GM12865 (cell line): ENCODE measurements around the gene ARHGAP6.

Experiments used
- DNase-seq: peaks from one replicate; pipeline ENCODE4 v3.0.0; 2010; ENCODE audit warnings: low read depth
- H3K4me3 ChIP-seq: 2 replicates; pipeline ENCODE4 v1.5.1; 2011; ENCODE audit warnings: mild to moderate bottlenecking, low read depth, low read length, control low read depth
- TF ChIP-seq, protein P1 (sequence below): IDR thresholded peaks from 2 replicates; pipeline ENCODE4 v1.5.1; 2011; ENCODE audit warnings: low read length, control low read depth, low read depth, inconsistent platforms; ENCODE audit not compliant: insufficient read depth; ENCODE audit errors: missing control alignments

The ARHGAP6 gene

DNA sequence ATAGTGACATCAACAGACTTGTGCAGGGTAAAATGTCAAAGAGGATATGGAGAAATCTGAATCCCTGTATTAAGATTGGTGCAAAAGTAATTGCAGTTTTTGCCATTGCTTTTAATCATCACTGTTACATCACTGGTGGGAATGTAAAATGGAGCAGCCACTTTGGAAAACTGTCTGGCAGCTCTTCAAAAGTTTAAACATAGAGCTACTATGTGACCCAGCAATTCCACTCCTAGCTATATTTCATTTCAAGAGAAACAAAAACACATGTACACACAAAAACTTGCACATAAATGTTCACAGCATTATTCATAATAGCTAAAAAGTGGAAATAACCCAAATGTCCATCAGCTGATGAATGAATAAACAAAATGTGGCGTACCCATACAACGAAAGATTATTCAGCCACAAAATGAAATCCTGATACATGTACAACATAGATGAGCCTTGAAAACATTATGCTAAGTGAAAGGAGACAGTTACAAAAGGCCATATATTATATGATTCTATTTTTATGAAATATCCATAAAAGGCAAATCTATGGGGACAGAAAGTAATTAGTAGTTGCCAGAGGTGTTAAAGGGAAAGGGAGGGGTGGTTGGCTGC is 266.1 kb downstream of the ARHGAP6 start:
- H3K4me3 ChIP-seq: no peak overlapping the region
- no peak for DNase-seq
- TF ChIP-seq, protein P1, sequence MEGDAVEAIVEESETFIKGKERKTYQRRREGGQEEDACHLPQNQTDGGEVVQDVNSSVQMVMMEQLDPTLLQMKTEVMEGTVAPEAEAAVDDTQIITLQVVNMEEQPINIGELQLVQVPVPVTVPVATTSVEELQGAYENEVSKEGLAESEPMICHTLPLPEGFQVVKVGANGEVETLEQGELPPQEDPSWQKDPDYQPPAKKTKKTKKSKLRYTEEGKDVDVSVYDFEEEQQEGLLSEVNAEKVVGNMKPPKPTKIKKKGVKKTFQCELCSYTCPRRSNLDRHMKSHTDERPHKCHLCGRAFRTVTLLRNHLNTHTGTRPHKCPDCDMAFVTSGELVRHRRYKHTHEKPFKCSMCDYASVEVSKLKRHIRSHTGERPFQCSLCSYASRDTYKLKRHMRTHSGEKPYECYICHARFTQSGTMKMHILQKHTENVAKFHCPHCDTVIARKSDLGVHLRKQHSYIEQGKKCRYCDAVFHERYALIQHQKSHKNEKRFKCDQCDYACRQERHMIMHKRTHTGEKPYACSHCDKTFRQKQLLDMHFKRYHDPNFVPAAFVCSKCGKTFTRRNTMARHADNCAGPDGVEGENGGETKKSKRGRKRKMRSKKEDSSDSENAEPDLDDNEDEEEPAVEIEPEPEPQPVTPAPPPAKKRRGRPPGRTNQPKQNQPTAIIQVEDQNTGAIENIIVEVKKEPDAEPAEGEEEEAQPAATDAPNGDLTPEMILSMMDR: no peak

DNA sequence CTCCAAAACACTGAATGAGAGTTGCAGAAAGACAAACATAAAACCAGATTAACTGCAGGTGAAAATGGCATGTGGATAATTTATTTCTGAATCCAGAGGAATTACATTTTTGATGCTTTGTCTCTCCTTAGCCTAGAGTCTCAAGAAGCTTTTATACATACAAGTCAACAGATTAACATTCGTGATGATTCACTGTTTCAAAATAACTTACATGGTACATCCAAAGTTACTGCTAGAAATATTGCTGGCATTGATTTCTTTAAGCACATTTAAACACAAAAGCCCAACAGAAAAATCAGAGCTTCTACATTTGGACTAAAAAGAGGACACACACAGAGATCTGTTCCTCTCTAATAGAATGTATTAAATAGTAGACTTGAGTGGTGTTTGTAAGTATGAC is 266.9 kb downstream of the ARHGAP6 start:
- H3K4me3 ChIP-seq: no peak overlapping the region
- TF ChIP-seq, protein P1: no peak
- DNase-seq: no peak

DNA sequence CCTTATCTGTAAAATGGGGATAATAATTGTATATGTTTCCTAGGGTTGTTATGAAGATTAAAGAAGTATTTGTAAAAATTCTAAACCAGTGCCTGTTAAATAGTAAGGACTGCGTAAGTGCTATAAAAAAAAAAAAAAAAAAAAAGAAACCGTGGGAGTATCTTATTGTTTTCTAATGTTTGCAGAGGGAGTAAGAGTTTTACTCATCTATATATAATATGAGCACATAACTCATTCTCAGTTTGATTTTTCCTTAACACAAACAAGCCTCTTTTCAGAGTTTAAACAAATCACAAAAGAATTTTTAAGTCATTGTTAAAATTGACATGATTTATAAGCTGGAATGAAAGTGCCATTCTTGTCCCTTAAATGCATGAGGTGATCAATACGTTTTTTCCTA is 267.6 kb downstream of the ARHGAP6 start:
- DNase-seq: no peak
- TF ChIP-seq, protein P1: no peak

DNA sequence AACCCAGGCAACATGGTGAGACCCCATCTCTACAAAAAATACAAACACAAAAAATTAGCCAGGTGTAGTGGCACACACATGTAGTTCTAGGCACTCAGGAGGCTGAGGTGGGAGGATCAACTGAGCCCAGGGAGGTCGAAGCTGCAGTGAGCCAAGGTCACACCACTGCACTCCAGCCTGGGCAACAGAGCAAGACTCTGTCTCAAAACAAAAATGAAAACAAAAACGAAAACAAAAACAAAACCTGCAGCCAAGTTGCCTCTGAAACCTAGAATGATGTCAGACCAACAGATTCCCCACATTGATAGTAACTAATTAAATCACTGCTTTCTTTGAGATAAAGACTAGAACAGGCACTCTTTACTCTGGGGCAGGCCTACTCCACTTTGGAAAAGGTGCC is 268.0 kb downstream of the ARHGAP6 start:
- TF ChIP-seq, protein P1: no peak
- no peak overlapping the region for H3K4me3 ChIP-seq
- peak; percentile 18 for DNase-seq

More for the DNA sequence above, 267.6 kb downstream of the ARHGAP6 start:
- no peak overlapping the region for H3K4me3 ChIP-seq

DNA sequence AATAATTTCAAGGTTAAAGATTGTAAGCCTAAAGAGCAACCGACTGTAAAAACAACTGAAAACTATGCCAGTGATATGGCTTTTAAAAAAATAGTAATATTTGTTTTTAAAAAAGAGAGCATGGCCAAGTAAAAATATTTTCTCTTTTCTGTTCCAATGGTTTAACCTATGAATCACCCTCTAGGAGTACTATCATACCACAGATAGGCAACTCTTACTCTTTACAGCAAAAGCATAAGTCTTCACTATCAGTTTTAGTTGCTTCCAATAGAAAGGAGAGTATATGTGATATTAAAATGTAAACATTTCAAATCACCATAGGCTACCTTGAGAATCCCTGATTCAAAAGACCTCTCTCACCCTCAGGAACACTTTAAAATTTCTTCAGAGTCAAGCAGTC is 269.9 kb downstream of the ARHGAP6 start:
- no peak for DNase-seq
- TF ChIP-seq, protein P1: no peak

DNA sequence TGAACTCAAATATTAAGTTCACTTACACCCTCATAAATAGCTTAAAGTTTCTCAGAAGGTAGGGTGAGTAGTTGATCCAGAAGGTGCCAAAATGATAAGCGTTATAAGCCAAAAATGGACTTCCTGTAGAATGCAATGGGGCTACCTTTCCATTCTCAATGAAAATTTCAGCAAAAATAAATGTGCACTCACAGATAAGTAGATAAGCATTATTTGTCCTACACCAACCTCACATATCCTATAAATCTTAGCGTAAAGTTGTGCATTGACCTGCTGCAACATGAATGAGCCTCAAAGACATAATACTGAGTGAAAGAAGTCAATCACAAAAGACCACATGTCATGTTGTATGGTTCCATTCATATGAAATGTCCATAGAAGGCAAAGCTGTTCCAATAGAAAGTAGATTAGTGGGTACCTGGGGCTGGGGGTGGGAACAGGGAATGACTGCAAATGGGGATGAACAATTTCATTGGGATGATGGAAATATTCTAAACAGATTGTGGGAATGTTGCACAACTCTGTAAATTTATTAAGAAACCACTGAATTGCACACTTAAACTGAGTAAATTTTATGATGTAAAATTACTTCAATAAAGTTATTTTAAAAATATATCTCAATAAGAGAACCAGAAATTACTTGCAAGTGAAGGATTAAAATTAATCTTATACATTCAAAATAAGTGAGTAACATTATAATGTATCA is 271.6 kb downstream of the ARHGAP6 start:
- DNase-seq: no peak
- TF ChIP-seq, protein P1: no peak

More for the DNA sequence above, 269.9 kb downstream of the ARHGAP6 start:
- H3K4me3 ChIP-seq: no peak overlapping the region

More for the DNA sequence above, 271.6 kb downstream of the ARHGAP6 start:
- H3K4me3 ChIP-seq: no peak overlapping the region
